Neural progenitor cell (in vitro differentiated cells): ENCODE measurements around the gene LRRC7.

Source experiments
- CTCF ChIP-seq: fragments of 200-600 bp; sonication (generic); IDR thresholded peaks from 2 replicates; pipeline ENCODE4 v1.5.1; 2017; ENCODE audit warnings: antibody characterized with exemption, mild to moderate bottlenecking
- EZH2 ChIP-seq: fragments of 200-600 bp; sonication (generic); IDR thresholded peaks from 2 replicates; pipeline ENCODE4 v1.6.1; 2017; ENCODE audit warnings: antibody characterized with exemption, mild to moderate bottlenecking, moderate library complexity

DNA sequence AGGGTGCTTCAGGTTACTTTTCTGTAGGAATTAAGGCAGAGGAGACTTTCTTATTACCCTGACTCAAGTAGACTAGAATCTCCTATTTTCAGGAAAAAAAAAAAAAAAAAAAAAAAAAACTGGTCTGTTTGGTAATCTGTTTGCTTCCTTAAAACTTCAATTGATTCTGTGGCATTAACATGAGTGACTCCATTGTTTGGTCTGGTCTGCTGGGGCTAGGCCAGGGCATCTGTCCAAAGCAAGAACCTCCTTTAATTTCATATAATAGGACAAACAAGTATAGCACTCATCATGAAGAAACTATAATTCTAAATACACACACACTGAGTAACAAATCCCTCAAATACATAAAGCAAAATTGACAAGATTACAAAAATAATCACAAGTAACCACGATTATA, 32.9 kb upstream of the LRRC7 start:
- TF ChIP-seq CTCF (no peak), EZH2 (no peak)
